Suppressor macrophage treated with lipopolysaccharide for 1 hour (primary cell): ENCODE measurements around the gene SRSF7.
A peak's percentile ranks its signal among the peaks of the same experiment; 100 is the strongest.

Experiments
- DNase-seq, 3 donors: peaks; one replicate each; pipeline ENCODE4 v3.0.0-alpha.2; 2020 to 2022

Gene SRSF7

DNA sequence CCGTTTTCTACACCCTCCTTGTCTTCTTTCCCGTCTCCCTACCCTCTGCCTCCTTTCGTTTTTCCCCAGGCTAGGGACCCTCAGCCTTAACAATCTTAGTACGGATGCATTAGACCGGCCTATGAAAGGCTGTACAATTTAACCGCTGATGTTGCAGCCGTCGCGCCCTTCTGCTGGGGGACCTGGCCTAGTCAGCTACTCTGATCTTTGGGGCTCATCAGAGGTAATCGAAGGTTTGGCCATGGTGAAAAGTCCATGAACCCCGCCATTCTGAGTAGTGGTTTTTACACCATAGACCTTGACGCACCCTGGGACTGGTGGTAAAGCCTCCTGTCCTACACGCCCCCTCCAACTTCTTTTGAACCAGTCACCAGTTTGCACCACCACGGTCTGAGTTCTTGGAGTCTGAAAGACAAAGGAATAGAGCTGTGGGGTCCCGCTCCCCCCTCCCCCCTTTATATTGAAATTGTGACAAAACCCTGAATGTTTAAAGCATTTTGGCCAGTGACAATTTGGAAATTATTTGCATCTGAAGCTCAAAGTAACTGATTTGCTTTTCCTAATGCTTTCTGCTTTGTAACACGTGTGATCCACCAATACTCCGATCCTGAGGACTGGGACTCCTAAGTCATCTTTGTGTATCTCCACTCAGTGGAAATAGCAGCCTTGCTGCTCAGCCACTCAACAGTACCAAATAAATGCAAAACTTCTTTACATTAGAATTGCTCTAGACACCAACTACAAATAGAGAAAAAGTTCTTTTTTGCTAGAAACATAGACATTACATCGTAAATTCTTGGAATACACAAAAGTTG, 642 bp upstream of the SRSF7 start:
- DNase-seq: no peak

DNA sequence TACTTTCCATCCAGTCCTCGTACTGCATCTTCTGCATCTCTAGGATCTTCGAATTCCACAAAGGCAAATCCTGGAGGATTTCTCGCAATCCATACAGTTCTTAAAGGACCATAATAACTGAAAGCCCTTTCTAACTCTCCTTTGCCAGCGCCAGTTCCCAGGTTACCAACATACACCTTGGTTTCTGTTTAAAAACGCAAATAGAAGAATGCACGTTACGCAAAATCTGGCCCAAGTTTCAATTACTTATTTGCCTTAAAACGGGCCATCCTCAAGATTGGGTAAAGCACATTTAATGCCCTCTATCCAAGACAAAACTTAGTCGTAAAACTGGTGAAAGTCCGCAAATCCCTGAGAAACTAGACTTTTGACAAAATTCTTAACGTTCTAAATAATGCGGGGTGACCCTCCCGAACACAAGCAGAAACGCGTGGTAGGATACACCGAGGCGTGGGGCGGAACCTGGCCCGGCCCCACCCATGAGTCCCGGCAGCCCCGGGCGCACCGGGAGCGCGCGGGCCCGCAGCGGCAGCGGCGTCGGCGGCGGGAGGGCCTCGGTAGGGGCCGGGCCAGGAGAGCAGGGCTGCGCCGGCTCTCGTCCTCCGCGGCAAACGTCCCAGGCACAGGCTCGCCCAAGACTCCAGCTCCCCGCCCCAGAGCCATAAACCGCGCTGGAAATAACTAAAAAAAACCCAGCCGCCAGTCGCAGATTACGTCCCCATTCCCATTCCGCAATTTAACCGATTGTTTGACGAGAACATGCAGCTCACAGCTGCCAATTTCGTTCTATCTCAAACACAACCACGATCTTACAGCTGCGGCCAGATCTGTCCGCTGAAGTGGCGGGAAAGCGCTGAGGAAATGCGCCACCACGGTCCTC, 910 bp downstream of the SRSF7 start:
- peak; percentile 53 to 78 (median 64) for DNase-seq

DNA sequence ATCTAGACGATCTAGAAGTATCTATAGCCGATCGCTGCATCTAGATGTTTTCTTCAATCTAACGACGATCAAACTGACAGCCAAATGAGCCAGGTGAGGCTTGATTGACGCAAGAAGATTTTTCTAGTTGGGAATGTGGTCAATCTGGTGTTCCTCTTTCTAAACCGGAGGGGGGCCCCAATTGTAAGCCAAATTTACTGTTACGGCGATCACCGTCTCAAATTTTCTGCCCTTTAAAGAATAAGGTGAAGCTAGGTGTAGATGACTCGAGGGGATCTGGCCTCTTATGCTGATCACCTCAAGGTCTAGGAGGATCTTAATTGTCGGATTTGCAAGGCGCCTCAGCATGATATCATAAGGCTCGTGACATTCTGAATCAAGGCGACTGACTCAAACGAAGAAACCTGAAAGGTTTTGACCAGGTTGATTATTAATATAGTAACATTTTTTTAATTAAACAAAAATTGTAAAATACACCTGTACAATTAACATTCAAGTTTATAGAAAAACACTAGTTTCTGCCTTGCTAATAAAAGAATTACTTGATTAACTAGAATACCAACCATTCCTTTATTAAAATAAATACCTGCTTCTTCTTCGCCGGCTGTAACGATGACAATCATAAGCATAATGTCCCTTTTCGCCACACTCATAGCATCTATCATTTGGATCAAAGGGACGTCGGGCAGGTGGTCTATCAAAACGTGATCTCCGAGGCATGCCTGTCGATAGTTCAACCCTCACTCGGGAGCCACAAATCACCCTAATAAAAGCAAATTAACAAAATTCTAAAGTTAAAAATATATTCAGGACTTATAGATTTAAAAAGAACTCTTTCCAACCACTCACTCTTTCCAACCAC, 2.0 kb downstream of the SRSF7 start:
- DNase-seq: peak in 1 of 3 donors; percentile 40

- DNase-seq: no peak
Observed at GRCh38 chr2:38748391-38748790, 2.8 kb downstream of the SRSF7 start.

DNA sequence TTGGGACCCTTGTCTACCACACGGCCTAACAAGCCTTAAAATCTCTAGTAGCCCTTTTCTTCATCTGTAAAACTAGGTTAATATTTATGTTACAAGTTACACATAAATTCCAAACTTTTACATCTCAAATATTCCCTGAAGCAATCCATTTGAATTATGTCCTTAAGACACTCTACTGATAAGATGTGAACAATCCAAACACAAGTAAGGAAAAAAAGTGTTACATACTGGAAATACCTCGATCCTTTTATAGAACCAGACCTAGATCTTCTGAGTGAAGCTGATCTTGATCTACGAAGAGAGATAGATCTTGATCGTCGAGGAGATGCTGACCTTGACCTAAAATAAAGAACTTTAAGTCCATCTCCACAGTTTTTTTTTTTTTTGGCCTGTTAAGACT, 3.3 kb downstream of the SRSF7 start:
- DNase-seq: no peak

DNA sequence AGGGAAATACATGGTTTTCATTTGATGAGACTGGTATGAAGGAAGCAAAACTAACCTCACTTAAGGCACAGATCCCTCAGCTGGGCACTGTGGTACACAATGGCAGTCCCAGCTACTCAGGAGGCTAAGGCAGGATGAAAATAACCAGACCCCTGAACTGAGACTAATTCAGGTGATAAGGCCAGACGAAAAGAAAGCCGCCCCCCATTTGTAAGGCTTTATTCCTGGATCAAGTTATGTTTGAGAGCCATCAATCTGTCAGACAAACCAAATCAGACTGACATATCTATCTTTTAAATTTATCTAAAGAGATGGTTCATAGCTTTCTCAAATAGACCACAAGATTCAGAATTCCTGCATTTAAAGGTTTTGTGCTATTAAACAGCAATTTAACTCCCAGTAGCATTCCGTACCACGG, 4.1 kb downstream of the SRSF7 start:
- no peak for DNase-seq

GRCh38 chr2:38745267-38745666, 5.9 kb downstream of the SRSF7 start:
- no peak for DNase-seq

DNA sequence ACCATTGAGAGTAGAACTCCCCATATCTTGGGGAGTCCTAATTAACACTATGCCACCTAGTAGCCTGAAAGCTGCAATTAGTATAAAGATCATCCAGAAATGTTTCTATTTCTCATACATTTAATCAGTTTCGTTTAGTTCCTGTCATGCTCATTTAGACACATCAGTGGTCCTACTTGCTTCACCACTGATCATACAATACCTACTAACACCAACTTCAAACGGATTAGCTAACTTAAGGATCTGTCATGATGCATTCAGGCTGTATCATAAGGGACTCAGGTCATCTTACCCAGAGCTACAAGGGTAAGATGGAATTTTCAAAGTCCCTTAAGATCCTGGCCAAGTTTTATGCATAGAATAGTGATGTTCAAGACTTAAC, 6.8 kb downstream of the SRSF7 start:
- DNase-seq: no peak

DNA sequence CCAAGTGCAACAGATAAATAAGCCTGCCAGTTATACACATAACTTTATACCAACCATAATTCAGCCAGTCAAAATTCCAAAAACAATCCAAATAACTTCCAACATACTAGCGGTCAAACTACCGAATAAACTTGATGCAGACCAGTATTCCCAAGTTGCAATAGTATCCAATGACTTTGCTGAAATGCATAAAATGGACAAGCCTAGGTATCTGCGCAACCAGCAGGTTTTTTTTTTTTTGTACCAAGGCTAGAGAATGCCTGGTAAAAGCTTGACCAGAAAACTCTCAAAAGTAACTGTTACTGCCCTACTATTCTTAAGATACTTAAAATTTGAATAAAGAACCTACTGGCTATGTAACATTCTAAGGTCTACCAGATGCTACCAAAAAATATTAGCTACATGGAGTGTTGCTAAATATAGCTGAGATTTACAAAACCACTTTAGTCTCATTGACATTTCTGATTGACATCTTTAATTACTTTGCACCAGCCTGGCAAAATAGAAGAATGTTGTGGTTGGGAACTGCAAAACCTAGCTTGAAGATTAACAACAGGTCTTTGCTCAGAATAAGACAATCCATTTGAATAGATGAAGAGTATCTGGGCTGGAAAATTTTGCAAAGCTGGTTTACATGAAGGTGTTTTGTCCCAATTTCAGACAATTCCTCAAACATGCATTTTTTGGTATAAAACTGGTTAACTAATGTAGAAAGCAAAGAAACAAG, 7.3 kb downstream of the SRSF7 start:
- DNase-seq: no peak

DNA sequence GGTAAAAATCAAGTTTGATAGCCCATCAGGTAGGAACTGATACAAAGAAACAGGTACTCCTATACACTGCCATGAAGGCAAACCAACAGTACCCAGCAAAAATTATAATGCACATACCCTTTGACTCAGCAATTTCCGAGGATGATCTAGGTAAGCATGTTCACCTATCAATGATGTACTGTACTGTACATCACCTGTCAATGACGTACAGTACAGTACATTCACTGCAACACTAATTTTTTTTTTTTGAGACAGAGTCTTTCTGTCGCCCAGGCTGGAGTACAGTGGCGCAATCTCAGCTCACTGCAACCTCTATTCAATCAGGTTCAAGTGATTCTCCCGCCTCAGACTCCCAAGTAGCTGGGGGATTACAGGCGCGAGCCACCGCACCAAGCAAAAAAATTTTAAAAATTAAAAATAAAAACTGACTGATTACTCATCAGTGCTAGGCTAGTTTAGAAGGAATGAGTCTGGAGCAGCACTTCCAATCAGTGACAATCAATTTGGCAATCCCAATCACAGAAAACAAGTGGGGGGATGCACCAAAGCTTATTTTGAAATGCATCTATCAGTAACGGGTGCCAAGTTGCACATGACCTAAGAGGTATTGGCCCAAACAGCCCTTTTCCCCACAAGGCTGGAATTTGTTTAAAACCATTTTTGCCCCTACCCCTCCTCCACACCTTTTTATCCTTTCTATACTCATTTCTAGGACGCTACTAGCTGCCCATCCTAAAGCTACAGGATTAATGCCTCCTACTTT, 8.2 kb downstream of the SRSF7 start:
- no peak for DNase-seq

DNA sequence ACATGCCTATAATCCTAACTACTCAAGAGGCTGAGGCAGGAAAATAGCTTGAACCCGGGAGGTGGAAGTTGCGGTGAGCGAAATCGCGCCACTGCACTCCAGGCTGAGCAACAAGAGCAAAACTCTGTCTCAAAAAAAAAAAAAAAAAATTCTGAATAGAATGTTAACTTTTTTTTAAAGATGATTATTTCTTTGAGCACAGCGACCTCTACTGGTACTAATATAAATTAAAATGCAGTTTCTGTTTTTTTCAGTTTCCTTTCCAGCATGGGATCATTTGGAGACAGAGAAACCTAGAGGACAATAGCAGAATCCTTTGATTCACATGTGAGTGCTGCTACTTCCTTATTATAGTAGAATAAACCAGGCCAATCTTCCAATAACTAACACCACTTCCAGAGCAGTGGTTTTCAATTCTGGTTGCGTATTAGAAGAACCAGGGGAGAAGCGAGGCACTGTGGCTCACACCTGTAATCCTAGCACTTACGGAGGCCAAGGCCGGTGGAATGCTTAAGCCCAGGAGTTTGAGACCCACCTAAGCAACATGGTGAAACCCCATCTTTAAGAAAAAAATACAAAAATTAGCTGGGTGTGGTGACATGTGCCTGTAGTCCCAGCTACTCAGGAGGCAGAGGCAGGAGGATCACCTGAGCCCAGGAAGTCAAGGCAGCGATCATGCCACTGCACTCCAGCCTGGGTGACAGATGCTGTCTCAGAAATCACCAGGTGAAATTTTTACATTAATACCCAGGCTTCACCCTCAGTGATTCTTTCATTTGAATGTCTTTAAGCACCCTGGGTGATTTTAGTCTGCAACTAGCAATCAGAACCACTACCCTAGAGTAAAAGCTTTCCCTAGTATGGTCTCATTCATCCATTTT, 10.1 kb downstream of the SRSF7 start:
- DNase-seq: peak; percentile 59 to 95 (median 84)

DNA sequence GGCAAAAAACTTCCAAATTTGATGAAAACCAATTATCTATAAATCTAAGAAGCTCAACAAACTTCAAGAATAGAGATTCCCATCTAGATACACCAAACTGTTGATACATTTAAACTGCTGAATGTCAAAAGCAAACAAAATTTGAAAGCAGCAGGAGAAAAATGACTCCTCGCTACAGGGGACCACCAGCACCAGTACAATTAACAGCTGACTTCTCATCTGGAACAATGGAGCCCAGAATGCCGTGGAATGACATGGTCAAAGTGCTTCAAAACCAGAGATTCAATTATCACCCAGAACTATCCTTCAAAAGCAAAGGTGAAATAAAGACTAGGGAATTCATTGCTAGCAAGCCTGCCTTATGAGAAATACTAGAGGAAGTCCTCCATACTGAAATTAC, 11.6 kb downstream of the SRSF7 start:
- DNase-seq: no peak

DNA sequence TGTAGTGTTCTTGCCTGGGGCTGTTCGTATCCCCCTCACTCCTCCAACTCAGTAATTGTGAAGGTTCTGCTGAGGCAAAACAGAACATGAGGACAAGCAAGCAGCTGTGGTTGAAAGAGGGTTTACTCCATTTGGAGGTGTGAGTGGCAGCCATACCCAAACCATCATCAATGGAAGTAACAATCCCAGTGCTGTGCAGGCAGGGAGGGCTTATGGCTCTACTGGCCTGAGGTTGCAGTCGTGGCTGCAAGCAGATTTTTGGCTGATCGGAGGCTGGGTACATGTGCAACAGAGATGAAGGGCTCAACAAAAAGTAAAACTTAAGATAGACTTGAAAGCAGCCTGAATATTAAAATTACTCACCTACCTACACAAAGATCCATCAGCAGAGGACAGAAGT, 13.2 kb downstream of the SRSF7 start:
- no peak for DNase-seq

GRCh38 chr2:38737000-38737698, 14.0 kb downstream of the SRSF7 start:
- DNase-seq: peak; percentile 83 to 92 (median 91)

GRCh38 chr2:38735999-38736320, 15.2 kb downstream of the SRSF7 start:
- DNase-seq: no peak

DNA sequence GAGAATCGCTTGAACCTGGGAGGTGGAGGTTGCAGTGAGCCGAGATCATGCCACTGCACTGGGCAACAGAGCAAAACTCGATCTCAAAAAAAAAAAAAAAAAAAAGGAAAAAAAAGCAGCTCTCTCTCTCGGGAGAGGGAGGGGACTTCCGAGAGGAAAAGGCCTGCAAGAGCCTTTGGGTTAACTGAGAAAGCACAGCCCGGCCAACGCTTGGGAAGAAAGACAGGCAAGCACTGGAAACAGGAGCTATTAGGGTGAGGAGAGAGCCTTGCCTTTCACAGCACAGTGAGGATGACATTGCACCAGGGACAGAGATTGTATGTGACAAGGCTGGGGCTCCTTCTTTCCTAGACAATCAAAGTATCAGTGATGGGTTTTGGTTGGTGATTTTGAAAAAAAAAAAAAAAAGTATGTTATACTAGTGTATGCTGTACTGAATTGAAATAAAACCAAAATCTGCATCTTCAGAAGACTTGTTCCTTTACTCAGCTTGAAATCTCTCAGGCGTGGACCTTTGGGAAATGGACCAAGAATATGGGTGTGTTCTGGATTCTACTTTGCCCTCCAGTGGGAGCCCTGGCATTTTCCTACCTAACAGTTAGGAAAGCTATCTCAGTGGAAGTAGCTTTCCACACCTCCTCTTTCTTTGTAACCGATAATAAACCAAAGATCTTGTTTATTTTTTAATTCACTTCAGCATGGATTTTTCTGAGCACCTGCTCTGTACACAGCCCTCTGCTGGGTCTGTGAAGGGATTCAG, 16.7 kb downstream of the SRSF7 start:
- DNase-seq: no peak

- no peak for DNase-seq
Observed at GRCh38 chr2:38733300-38733971, 17.7 kb downstream of the SRSF7 start.

DNA sequence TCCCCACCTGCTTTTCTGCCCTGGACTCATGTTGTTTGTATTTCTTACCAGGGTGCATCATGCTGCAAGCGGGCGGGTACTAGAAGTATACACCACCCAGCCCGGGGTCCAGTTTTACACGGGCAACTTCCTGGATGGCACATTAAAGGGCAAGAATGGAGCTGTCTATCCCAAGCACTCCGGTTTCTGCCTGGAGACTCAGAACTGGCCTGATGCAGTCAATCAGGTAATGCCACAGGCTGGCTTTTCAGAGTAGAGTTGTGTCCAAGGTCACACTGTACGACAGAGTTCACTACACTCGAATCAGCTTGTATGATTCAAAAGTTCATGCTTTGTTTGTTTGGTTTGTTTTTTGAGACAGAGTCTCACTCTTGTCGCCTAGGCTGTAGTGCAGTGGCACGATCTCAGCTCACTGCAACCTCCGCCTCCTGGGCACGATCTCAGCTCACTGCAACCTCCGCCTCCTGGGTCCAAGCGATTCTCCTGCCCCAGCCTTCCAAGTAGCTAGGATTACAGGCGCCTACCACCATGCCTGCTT, 19.4 kb downstream of the SRSF7 start:
- no peak for DNase-seq
